ENCODE results near the gene ARHGAP26.
"Not testable (repeated sequence)": the region's sequence is repeated elsewhere in the genome, so short reads cannot be mapped to it uniquely, and the experiment has no call there.

ARHGAP26 gene

GRCh38 chr5:142939884-142940283 lies 169.7 kb downstream of the ARHGAP26 start:
- no peak for DNase-seq

- DNase-seq = no peak
Observed at GRCh38 chr5:142941245-142941644, 171.1 kb downstream of the ARHGAP26 start.

- DNase-seq = no peak
Observed at GRCh38 chr5:142942901-142943300, 172.7 kb downstream of the ARHGAP26 start.

GRCh38 chr5:142944140-142944539 lies 174.0 kb downstream of the ARHGAP26 start:
- DNase-seq = no peak

GRCh38 chr5:142945321-142945720 lies 175.1 kb downstream of the ARHGAP26 start:
- DNase-seq = no peak

- DNase-seq = no peak
Observed at GRCh38 chr5:142945845-142946244, 175.7 kb downstream of the ARHGAP26 start.

- DNase-seq = no peak
Observed at GRCh38 chr5:142946547-142947426, 176.6 kb downstream of the ARHGAP26 start.

GRCh38 chr5:142947427-142947709 lies 177.2 kb downstream of the ARHGAP26 start:
- DNase-seq = no peak

- no peak for DNase-seq
Observed at GRCh38 chr5:142952229-142952628, 182.1 kb downstream of the ARHGAP26 start.

- not testable (repeated sequence) for DNase-seq
Observed at GRCh38 chr5:142952871-142953270, 182.7 kb downstream of the ARHGAP26 start.

- DNase-seq = no peak
Observed at GRCh38 chr5:142954455-142954854, 184.3 kb downstream of the ARHGAP26 start.

GRCh38 chr5:142955628-142956027 lies 185.5 kb downstream of the ARHGAP26 start:
- DNase-seq = no peak

GRCh38 chr5:142957528-142957927 lies 187.4 kb downstream of the ARHGAP26 start:
- DNase-seq = no peak

- no peak for DNase-seq
Observed at GRCh38 chr5:142958944-142959682, 188.9 kb downstream of the ARHGAP26 start.

GRCh38 chr5:142959683-142960657 lies 189.8 kb downstream of the ARHGAP26 start:
- DNase-seq = no peak

GRCh38 chr5:142961440-142962173 lies 191.4 kb downstream of the ARHGAP26 start:
- no peak for DNase-seq

- DNase-seq = no peak
Observed at GRCh38 chr5:142962174-142962533, 192.0 kb downstream of the ARHGAP26 start.

GRCh38 chr5:142965258-142966120 lies 195.3 kb downstream of the ARHGAP26 start:
- not testable (repeated sequence) for DNase-seq

GRCh38 chr5:142966121-142966420 lies 195.9 kb downstream of the ARHGAP26 start:
- no peak for DNase-seq

GRCh38 chr5:142969186-142969585 lies 199.0 kb downstream of the ARHGAP26 start:
- DNase-seq = no peak

- no peak for DNase-seq
Observed at GRCh38 chr5:142969624-142970439, 199.7 kb downstream of the ARHGAP26 start.
